Measurements from ENCODE around the gene RBM44.

Gene RBM44

GRCh38 chr2:237873897-237874551 is 75.4 kb downstream of the RBM44 start:
- DNase-seq: no peak

GRCh38 chr2:237874585-237875161 is 76.1 kb downstream of the RBM44 start:
- no peak for DNase-seq

DNA sequence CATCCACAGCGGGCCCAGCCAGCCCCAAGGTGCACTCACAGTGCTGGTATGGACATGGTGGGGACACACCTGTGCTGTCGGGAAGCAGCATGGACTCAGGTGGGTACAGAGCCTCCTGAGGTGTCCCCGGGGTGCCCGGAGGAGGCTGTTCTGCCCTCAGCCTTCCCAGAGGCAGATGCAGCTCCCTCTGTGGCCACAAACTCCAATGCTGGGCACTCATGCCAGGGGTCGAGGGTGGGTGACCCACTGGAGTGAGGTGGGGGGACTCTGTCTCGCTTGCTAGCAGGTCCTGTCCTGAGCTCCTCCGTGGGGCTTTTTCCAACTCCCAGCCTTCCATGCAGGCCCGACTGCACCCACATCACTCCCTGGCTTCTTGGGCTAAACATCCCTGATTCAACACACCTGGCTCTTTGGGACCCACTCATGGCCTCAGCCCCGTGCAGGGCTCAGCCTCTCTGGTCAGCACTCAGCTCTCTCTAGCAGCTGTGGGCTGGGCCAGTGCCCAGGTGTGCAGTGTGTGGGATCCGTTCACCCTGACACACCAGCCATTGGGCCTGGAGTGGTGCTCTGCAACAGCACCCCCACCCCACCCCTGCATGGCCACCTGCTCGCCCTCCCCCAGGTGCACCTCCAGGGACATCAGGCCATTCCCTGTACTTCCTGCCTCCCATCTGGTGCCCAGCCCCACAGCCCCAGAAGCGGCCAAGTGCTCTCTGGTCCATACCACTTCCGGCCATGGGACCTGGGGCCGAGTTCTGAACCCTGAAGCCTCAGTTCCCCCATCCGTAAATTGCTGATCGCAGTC is 76.9 kb downstream of the RBM44 start:
- DNase-seq: no peak

GRCh38 chr2:237876061-237876526 is 77.5 kb downstream of the RBM44 start:
- no peak for DNase-seq

GRCh38 chr2:237876532-237876931 is 78.0 kb downstream of the RBM44 start:
- no peak for DNase-seq

DNA sequence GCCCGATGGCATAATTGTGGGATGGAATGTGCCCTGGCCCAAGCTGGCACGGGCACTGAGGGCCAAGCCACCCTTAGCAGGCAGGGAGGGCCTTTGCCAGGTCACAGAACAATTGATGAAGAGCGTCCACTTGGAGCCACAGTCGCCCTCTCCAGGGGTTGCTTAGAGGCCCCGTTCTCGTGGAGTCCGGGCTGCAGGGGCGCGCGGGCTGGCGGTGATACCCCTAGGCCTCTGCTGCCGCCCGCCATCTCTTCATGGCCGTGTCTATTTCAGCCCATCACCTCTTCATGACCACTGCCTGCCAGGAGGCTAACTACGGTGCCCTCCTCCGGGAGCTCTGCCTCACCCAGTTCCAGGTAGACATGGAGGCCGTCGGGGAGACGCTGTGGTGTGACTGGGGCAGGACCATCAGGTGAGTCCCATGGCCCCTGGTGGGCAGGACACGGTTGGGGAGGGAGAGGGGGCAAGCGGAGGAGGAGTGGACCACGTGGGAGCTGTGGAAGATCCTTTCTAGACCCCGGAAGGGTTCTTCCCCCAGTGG is 78.4 kb downstream of the RBM44 start:
- no peak for DNase-seq

DNA sequence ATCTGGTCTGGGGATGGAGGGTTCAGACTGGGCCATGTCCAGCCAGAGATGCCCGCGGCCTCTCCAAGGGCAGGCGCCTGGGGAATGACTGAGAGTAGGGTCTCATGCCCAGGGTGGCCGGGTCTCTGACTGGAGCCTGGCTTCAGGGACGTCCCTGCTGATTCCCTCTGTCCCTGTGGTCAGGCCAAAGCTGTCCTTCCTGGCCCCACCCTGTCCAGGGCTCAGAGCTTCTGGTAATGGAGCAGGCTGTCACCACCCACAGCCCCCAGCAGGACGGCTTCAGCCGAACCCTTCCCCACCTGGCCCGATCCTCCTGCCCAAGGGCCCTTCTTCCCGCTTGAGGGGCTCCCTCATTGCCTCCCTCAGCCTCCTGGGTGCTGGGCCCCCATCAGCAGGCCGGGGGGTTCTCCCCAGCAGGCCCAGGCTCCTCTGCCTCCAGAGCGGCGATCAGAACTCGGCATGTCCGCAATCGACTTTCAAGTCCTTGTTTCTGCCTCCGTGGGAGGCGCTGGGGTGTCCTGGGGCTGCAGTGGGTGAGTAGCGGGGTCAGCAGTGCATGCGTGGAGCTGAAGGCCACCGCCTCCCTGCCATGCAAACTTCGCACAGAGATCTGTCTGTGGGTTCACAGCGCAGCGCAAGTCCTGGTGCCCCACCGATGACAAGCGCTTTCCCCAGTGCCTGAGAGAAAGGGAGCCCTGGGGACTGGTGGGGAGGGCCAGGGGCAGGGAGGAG is 79.2 kb downstream of the RBM44 start:
- DNase-seq: no peak

- DNase-seq: no peak
These were observed 79.9 kb downstream of the RBM44 start for GRCh38 chr2:237878321-237879057.

DNA sequence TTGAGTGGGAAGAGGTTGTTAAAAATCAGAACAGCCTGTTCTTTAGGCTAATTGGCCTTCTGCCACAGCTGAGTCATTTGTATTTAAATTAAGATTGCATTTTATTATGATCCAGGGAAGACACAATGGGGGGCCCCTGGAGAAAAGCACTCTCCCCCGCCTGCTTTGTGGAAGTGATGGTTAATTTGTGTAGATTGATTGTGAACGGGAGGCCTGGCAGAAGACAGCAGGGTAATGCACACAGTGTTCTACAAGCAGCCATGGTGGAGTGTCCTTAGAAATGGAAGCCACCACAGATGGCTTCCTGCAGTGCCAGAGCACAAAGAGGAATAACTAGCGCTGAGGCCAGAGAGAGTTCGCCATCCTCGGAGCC is 80.5 kb downstream of the RBM44 start:
- no peak for DNase-seq

GRCh38 chr2:237879991-237880560 is 81.5 kb downstream of the RBM44 start:
- no peak for DNase-seq

GRCh38 chr2:237882510-237883481 is 84.2 kb downstream of the RBM44 start:
- DNase-seq: no peak

DNA sequence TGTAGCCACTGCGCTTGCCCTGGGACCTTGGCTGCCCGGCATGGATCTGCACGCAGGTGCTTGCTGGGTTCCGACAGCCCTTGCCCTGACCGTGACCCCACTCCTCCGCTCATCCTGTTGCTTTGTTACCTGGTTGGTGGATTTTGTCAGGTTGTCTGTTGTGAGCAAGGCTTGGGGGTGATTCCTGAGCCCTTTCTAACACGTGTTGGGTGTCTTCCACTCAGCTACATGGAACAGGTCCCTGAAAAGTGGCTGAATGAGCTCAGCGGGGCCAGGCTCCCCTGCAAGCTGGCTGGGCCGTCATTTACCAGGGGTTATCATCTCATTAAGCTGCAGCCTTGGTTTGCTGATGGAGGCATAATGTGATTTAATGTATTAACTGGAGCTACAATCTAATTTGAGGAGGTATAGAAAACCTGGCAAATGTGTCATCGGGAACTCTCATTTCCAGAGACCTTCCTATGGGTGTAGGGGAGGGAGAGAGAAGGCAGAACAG is 85.4 kb downstream of the RBM44 start:
- DNase-seq: no peak

- no peak for DNase-seq
These were observed 86.1 kb downstream of the RBM44 start for GRCh38 chr2:237884681-237885080.

- DNase-seq: no peak
These were observed 86.7 kb downstream of the RBM44 start for GRCh38 chr2:237885111-237885930.

DNA sequence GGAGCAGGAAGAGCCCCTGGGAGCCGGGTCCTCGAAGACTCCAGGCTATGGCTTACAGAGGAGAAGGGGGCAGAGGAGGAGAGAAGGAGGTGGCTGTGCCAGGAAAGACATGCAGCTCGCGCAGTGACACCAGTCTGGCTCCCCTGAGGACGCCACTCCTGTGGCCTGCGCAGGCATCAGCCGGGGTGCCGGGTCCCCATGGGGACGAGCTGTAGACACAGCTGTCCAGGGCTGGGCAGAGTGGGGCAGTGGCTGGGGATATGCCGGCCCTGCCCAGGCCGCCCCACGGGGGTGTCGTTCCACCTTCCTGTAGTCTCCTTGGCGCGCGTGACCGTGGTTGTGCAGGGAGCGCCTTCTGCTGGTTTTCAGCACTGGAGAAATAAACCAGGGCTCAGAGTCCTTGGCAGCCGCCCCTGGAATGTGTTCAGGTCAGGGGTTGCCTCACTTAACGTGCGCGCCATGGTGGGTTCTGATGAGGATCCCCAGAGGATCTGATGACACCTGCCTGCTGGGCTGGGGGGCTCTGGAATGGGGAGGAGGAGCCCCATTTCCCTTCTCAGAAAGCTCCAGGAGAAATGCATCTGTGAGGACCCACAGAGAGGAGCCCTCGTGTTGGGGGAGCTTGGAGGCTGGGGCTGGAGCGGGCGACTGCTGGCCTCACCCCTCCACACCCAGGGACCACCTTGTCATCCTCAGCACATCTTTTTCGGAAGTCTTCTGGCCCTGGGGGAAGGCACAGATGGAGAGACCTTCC is 87.5 kb downstream of the RBM44 start:
- DNase-seq: no peak

GRCh38 chr2:237886685-237887481 is 88.3 kb downstream of the RBM44 start:
- DNase-seq: no peak

GRCh38 chr2:237888389-237888788 is 89.8 kb downstream of the RBM44 start:
- no peak for DNase-seq

DNA sequence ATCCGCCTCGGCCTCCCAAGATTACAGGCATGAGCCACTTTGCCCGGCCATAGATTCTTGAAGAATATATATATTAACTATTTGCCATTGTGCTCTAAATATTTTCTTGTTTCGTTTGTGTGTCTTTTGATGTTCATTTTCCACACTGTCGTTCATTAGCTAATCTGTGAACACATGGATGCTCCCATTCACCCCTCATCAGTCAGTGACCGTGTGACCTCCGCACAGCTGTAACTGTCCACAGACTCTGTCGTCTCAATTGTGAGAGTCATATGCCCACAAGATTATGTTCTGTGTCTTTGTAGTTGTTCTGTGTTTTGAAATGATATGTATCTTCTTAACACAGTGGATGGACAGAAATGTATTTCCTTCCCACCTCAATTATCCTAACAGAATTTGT is 90.4 kb downstream of the RBM44 start:
- no peak for DNase-seq

Measured in AML-193 (cell line).